ENCODE measurements around the gene INPP5K. TPM values are rescaled to one million over a fixed set of nuclear protein-coding genes. Genes with fewer than 3 reads are reported as not detected.

Gene INPP5K
- total RNA-seq, 4 donors from 2014 or later, result 60.9 to 163 (median 64.7) TPM

DNA sequence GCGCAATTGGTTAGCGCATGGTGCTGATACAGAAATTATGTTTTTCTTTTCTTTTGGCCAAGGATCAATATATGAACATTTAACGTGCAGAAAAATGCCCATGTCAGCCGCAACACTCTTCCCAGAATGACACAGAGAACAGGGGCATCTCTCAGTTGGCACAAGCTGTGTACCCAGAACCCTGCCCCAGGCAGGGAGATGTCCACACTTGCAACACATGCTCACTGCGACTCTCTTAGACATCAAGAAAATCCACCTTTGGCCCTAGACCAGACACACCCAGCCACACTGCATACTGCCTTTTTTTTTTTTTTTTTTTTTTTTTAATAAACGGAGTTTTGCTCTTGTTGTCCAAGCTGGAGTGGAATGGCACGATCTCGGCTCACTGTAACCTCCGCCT, 29.2 kb upstream of the INPP5K start:
- Histone ChIP-seq H3K36me3 (peaks cover 0 to 74% (median 0%) of the 10 kb centered on the region in 3 donors), H3K9me3 (no peaks in the 10 kb centered on the region), H3K27me3 (no peaks in the 10 kb centered on the region), H3K4me1 (peaks cover 0 to 6% (median 0%) of the 10 kb centered on the region in 4 donors), H3K27ac (peak overlapping the region in 3 of 4 donors; percentile 71 to 91 (median 86)), H3K4me3 (no peak overlapping the region)
- DNase-seq, result peak in 1 of 3 donors; percentile 84
- TF ChIP-seq POLR2A (IDR thresholded peaks at IDR 0.05), result peak in 1 of 2 donors; percentile 46
- peak in 1 of 6 experiments; percentile 13 for TF ChIP-seq CTCF (IDR thresholded peaks at IDR 0.05)

GRCh38 chr17:1542316-1542715, 25.9 kb upstream of the INPP5K start:
- H3K4me1 ChIP-seq, result peaks cover 0 to 6% (median 0%) of the 10 kb centered on the region in 4 donors
- TF ChIP-seq CTCF (IDR thresholded peaks at IDR 0.05) (no peak), POLR2A (IDR thresholded peaks at IDR 0.05) (no peak)
- H3K36me3 ChIP-seq, result peaks cover 0 to 77% (median 0%) of the 10 kb centered on the region in 3 donors
- no peaks in the 10 kb centered on the region for H3K27me3 ChIP-seq
- H3K9me3 ChIP-seq, result no peaks in the 10 kb centered on the region
- H3K27ac ChIP-seq, result no peak overlapping the region
- no peak for DNase-seq
- no peak overlapping the region for H3K4me3 ChIP-seq

DNA sequence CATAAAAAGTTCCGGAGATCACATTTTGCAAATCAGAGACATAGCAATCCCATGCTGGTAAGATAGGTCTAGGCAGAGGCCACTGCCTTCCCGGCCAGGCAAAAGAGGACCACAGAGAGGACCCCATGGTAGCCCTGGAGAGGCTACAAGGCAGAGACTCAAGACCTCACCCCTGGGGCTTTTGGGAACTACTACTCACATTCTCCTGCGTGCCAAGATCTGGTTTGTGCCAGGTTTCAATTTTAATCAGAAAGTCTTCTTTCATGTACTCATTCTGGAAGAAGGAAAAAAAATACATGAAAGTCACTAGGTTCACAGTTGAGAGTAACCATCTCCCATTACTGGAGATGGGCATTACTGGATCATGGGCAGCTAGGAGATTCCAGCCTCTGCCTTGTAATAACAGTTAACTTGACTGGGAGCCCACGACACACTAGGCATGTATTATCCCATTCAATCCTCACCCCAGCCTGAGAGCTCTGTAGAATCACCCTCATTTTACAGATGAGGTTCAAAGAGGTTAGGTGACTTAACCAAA, 25.0 kb upstream of the INPP5K start:
- Histone ChIP-seq H3K27ac (no peak overlapping the region), H3K4me3 (no peak overlapping the region), H3K36me3 (peaks cover 0 to 82% (median 0%) of the 10 kb centered on the region in 3 donors), H3K9me3 (no peaks in the 10 kb centered on the region), H3K4me1 (peaks cover 0 to 6% (median 0%) of the 10 kb centered on the region in 4 donors), H3K27me3 (no peaks in the 10 kb centered on the region)
- TF ChIP-seq POLR2A (IDR thresholded peaks at IDR 0.05) (no peak), CTCF (IDR thresholded peaks at IDR 0.05) (no peak)
- DNase-seq, result no peak

- H3K36me3 ChIP-seq, result peaks cover 0 to 96% (median 0%) of the 10 kb centered on the region in 3 donors
- no peak for DNase-seq
- H3K9me3 ChIP-seq, result no peaks in the 10 kb centered on the region
- no peak overlapping the region for H3K4me3 ChIP-seq
- no peak overlapping the region for H3K27ac ChIP-seq
- H3K27me3 ChIP-seq, result no peaks in the 10 kb centered on the region
- no peaks in the 10 kb centered on the region for H3K4me1 ChIP-seq
- TF ChIP-seq POLR2A (IDR thresholded peaks at IDR 0.05) (no peak), CTCF (IDR thresholded peaks at IDR 0.05) (no peak)
These were observed 23.4 kb upstream of the INPP5K start for GRCh38 chr17:1539811-1540210.

GRCh38 chr17:1535737-1536136, 19.3 kb upstream of the INPP5K start:
- TF ChIP-seq CTCF (IDR thresholded peaks at IDR 0.05) (no peak), POLR2A (IDR thresholded peaks at IDR 0.05) (no peak)
- no peaks in the 10 kb centered on the region for H3K27me3 ChIP-seq
- H3K4me1 ChIP-seq, result no peaks in the 10 kb centered on the region
- H3K9me3 ChIP-seq, result no peaks in the 10 kb centered on the region
- no peak for DNase-seq
- peaks cover 0 to 99% (median 0%) of the 10 kb centered on the region in 3 donors for H3K36me3 ChIP-seq
- no peak overlapping the region for H3K27ac ChIP-seq
- H3K4me3 ChIP-seq, result no peak overlapping the region
